ENCODE data around the gene NT5C1B. TPM values are rescaled to one million over a fixed set of nuclear protein-coding genes. Genes with fewer than 3 reads are reported as not detected.
A peak's percentile ranks its signal among the peaks of the same experiment; 100 is the strongest.

NT5C1B gene
- polyA plus RNA-seq, 12 donors, result 0.19 to 0.69 (median 0.40) TPM; not detected in 2

DNA sequence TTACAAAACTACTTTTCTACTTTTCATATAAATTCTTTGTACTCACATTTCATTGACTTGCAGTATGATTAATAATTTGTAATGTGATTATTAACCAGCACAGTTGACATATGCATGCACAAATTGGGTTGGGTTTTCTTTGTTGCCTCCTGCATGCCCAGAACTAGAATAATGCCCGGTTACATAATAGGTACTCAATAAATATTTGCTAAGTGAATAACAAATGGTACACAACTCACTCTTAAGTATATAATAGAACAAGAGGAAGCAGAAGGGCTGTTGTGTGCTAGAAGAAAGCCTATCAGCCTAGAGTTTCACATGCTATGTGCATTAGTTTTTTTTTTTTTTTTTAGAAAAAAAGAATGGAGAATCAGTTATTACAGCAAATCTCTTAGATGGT is 38.2 kb downstream of the NT5C1B start:
- no peak for DNase-seq

DNA sequence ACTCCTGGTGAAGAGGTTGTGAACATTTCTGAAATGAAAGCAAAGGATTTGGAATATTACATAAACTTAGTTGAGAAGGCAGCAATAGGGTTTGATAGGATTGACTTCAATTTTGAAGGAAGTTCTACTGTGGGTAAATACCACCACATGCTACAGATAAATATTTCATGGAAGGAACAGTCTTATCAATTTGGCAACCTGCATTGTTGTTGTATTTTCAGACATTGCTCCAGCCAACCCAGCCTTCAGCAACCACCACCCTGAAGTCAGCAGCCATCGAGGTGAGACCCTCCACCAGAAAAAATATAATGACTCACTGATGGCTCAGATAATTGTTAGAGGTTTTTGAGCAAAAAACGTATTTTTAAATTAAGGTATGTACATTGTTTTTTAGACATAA is 38.9 kb downstream of the NT5C1B start:
- no peak for DNase-seq

DNA sequence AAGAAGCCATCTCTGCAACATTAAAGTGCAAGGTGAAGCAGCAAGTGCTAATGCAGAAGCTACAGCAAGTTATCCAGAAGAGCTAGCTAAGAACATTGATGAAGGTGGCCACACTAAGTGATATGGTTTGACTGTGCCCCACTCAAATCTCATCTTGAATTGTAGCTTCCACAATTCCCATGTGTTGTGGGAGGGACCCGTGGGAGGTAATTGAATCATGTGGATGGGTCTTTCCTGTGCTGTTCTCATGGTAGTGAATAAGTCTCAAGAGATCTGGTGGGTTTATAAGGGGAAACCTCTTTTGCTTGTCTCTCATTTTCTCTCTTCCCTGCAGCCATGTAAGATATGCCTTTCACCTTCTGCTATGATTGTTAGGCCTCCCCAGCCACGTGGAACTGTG is 40.3 kb downstream of the NT5C1B start:
- no peak for DNase-seq

DNA sequence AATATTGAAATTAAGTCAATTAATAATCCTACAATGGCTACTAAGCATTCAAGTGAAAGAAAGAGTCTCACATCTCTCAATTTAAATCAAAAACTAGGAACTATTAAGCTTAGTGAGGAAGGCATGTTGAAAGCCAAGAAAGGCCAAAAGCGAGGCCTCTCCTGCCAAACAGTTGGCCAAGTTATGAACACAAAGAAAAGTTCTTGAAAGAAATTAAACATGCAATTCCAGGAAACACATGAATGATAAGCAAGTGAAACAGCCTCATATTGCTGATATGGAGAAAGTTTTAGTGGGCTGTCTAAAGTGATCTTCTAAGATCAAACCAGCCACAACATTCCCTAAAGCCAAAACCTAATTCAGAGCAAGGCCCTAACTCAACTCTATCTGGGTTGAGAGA is 40.7 kb downstream of the NT5C1B start:
- DNase-seq, result no peak

DNA sequence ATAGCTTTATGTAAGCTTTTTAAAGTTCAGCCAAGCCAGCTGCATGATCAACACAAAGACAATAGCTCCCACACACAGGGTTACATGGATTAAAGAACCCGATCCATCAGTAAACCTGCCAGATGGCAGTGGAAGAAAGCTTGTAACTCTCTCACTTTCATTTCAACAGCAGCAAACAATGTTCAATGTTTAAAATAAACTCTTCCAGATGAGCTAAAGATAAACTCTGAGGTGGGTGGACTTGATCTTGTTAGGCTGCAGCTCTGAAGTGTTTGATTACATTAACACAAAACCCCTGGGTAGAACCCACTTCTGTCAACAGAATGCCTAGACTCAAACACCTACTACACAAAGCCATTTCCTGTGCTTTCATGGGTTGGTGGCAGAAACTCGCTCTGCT is 42.8 kb downstream of the NT5C1B start:
- DNase-seq, result no peak

DNA sequence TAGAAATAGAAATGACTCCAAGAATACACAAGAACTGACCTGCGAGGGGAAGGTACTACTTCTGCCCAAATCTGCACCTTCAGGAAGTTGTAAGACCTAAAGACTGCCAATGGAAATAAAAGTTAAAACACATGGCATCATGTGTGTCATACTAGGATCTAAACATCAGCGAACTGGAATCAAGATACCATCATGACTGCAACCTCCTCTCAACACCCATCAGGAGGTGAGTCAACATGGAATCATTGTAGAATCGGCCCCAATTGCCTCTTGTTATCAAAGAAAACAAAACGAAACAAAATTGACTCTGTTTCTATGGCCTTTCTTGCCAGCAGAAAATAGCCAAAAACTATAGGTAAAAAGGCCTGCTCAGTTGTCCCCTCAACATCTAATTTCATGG is 44.0 kb downstream of the NT5C1B start:
- no peak for DNase-seq

DNA sequence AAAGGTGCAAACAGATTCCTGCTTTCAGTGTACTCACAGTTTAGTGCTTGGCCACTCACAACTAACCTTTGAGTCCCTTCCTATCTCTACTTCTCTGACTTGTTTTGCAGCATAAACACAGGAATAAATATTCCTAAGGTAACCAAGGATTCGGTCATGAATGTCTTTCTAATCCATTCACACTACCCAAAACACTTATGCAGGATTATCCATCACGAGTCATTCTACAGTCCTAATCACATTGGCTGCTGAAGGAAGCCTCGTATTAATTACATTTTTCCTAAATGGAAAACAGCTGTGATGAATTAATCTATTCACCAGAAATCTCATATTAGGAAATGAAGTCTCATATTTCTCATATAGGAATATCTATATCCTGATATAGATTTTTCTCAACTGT is 45.2 kb downstream of the NT5C1B start:
- no peak for DNase-seq

DNA sequence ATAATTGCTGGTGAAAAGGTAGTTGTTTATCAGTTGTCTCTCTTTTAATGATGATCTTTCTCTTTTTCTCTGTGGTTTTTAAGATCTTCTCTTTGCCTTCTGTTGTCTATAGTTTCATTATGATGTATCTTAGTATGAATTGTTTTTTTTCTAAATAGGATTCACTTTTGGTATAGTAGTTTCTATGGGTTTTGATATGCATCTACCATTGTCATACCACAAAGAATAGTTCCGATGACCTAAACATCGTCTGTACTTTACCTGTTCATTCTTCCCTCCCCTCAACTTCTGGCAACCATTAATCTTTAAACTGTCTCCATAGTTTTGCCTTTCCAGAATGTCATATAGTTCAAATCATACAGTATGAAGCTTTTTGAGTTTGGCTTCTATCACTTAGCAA is 48.5 kb downstream of the NT5C1B start:
- no peak for DNase-seq

DNA sequence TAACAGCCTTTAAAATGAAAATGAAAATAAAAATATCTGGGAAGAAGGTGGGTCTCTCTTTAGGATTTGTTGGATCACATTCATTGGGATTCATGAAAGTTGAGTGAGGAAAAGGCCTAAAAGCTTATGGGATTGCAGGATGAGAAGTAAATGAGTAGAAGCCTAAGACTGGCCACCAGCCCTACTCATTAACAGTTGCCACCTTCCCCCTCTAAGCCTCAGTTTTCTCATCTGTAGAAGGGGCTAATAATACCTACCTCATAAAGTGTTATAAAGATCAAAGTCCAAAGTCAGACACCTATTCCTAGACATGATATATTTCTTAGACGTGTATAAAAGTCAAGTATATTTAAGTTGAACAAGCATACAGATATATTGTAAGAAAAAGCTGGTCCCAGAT is 52.7 kb downstream of the NT5C1B start:
- no peak for DNase-seq

DNA sequence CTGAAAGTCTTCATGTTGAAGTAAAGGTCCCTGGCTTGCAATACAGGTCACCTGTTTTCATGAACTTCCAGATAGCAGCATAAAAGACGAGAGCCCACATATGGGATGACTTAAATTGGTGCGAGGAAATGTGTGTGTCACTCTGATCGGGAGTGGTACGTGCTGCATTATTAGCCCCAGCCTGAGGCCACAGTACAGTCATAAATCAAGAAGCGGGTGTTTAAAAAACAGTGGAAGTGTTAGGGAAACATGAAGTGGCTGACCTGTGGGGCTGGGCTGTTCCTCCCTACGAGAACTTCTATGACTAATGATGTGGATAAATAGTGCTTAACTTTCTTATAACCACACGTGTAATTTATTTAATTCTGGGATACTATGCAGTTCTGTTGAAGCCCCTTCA is 53.3 kb downstream of the NT5C1B start:
- DNase-seq, result no peak

DNA sequence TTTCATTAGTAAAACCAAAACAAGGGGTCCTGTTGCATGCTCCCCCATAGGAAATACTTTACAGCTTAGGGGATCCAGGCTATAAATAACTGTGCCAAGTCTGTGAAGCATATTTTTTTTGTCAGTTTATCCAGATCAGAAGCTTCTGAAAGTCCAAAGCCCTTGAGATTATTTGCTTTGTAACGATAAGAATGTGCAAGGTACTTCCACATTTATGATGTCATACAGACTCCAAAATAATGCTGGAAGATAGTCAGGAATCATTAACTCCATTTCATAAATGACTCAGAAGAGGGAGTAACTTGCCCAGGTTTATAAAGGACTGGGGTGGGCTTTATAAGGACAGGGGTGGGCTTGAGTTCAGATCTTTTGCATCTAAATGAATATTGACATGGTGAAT is 58.2 kb downstream of the NT5C1B start:
- DNase-seq, result no peak

DNA sequence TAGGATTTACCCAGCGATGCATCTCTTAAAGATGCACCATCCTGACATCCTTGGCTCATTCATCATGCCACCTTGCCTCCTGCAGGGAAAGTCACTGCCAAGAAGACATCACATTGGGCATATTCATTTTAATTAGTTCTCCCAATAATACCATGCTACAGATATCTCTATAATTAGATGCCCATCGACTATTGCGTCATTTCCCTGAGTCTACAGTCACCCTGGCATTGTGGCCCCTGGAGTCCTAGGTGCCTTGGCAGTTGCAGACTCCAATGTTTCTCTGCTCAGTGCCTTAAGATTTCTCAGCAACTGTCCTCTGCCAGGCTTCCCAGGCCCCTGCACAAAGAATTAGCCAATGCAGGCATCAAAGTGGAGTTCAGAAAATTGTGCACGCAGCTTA is 61.5 kb downstream of the NT5C1B start:
- no peak for DNase-seq

DNA sequence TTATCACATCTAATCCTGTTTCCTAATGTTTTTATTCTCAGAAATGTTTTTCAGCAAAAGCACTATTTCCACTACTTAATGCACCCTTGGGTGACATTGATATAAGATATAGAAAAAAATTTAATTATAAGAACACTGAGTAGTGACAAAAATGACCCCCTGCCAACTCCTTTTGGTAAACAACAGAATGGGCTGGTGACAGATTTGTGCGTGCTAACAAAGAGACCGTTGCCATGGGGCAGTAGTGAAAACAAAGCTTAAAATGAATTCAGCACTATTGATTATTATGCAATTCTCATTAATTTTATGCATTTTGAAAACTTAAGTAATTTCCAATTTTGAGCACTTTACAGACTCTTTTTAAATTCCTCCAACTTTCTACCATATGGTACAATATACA is 62.0 kb downstream of the NT5C1B start:
- no peak for DNase-seq

DNA sequence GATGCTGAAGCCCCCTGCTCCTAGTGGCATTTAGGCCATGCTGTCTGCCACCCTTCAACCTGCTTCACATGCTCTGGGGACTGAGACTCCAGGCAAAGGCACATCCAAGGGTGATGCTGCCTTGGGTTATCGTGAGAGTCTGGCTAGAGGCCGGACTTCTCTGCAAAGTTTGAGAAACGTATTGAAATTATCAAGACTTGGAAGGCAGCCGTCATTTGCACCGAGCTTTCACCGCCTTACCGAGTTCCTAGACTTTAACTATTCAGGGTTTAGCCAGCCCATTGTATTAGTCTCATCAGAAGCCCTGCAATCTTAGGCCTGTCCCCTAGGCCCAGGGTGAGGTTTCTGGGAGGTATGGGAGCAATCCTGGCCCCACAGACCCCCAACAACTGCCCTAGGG is 62.9 kb downstream of the NT5C1B start:
- DNase-seq, result no peak

DNA sequence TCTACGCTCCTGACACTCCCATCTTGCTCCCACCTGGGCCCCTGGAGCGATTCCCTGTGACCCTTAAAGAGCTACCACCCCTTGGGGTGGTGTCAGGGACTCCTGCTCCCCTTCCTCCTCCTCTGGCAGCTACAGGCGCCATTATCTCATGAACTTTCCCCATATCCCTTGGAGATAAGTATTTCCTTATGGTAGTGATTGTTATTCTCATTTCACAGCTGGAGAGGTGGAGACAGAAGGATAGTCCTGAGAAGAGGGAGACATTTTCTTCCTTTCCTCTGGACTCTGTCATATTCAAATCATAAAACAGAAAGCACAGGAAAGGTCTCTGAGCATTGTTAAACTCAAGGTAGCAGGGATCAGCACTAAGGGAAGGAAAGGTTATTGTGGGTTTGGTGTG is 63.5 kb downstream of the NT5C1B start:
- no peak for DNase-seq

DNA sequence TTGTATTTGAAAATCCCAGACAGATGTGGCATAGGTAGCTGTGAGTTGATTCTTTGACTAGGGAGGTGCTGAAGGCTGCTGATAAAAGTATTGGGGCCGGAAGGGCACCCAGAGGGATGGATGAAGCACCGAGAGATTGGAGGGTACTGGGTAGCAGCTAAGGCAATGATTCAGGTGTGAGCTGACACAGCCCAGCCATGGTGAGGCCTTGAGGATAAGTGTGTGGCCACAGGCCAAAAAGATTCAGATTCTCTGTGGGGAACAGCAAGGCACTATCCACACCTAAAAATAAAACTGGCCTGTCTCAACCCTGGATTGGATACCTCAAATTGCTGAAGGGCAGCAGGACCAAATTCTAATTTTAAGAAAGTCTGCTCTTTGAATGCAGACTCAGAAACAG is 64.1 kb downstream of the NT5C1B start:
- no peak for DNase-seq

DNA sequence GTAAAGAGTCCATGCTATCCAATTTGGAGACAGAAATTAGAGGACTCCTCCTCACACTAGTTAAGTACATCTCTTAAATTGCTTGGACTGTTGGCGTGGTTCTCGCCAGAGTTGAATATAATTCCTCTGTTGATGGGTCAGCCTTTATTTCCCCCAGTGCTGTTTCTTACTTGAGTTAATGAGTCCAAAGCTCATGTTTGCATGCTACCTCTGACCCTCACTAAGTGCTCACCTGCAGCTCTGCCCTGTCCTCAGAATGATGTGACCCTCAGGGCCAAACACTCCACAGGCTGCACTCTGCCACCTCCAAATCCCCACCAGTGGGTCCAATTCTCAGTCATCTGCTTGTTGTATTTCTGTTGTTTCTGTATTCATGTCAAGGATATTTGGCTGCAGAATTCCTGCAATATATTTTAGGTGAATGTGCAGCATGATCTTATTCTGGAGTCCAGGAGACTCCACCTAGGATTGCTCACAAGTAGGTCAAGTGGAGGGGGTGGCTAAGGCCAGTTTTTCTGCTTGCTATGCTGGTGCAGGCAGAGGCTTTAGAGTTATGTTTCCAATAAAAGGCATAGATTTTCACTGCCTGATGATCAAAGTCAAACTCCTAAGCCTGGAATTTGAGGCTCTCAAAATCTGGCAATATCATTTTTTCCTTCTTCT is 66.8 kb downstream of the NT5C1B start:
- DNase-seq, result no peak

DNA sequence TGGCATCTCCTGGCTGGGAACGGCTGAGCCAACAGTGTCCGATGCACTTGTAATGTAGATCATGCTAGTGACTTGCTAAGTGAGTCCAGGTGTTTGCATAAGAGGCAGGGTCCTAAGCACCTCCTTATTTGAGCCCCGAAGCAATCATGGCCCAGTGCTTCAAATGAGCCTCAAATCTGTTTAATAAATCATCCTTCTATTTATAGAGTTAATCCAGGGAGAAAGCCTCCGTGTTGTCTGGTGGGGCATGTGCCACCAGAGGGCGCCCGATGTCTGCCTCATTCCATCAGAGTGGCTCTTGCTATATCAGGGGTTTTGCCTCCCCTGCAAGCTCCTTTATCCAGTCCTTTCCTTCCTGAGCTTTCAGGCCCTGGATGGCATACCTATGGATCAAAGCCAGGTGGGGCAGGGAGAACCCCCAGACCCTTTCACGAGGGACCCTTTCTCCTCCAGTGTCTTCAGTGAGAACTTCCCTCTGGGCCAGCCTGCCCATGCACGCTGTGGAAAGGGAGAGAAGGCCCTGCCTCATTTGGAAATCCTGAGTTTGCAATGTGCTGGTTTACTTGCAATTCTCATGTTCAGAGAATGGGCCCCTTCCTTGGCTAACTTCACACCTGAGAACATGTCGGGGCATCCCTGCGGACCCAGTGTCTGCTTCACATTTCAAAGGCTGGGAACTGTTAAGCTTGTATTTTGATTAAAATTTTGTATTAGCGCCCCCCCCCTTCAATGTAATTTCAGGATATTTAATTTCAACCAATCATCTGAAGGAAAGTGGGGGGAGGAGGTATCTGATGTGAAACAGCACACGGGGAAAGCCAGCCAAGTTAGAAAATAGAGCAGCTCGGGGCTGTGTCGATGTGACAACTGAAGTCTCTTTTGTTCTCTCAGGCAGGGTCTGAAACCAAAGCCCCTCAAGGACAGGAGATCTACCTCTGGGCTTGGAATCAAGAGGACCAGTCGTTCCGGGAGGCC is 68.6 kb downstream of the NT5C1B start:
- peak; percentile 94 for DNase-seq

DNA sequence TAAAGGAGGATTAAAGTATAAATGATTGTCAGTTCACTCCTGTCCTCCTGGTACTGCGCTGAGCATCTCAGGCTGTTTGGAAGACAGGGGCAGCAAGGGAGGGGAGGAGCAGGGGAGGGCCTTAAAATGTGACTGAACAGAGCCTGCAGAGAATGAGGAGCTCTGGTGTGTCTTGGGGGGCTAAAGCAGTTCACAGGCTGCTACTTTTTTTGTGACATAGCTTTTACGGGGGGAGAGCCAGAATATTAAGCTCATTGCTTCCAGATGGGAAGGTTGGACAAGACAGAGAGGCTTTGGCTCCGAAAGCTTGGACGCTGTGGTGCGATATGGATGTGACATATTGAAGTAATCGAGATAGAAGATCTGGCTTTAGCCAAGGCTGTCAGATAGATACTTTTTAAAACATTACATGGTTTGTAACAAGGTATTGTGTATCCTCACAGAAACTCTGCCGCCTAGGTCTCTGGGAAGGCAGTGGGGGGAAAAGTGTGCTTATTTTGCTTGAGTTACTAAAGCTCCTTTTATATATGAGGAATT is 69.4 kb downstream of the NT5C1B start:
- DNase-seq, result peak; percentile 91

DNA sequence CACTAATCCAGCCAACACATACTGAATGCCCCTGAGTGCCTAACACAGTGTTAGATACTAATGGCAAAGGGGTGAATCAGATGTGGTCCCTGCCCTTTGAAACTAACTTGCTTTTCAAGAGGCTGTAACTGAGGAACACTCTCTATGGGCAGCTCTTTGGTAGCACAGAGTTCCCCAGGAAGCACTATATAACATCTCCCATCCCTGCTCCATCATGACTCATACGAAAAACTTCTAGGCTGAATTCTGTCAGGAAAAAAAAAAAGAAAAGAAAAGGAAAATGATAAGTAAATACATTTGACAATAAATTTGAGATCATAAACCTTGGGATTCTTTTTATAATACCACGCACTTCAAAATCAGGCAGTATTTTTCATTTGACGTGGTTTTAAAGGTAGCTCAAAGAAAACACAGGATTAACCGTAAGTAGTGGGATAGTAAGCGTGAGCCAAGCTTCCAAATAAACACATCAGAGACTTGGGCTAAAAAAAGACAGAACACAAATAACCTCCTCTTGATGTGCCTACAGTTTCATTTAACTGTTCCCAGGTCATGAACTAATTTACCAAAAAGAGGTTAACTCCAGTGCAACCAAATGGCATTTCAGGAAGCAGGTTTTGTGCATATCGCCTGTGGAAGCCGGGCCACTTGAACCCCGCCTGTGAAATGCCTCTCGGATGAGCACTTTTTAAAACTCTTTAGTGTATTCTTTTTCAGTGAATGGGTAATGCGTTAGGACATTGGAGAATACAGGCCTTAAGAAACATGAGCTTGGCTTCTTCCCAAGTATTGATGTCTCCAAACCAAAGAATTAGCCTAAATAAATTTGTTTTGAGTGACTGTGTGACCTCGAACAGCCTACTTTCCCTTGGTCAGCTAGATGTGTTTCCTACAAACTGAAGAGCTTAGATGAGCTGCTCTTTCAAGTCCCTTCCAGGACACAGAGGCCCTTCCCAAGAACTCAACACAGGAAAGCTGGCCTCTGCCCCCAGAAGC is 71.0 kb downstream of the NT5C1B start:
- no peak for DNase-seq

DNA sequence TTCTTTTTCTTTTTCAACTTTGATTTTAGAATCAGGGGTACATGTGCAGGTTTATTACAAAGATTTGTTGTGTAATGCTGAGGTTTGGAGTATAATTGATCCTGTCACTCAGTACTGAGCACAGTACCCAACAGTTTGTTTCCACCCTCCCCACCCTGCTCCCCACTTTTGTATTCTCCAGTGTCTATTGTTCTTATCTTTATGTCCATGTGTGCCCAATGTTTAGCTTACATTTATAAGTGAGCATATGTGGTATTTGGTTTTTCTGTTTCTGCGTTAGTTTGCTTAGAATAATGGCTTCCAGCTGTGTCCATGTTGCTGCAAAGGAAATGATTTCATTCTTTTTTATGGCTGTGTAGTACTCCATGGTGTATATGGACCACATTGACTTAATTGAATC is 72.0 kb downstream of the NT5C1B start:
- DNase-seq, result no peak

DNA sequence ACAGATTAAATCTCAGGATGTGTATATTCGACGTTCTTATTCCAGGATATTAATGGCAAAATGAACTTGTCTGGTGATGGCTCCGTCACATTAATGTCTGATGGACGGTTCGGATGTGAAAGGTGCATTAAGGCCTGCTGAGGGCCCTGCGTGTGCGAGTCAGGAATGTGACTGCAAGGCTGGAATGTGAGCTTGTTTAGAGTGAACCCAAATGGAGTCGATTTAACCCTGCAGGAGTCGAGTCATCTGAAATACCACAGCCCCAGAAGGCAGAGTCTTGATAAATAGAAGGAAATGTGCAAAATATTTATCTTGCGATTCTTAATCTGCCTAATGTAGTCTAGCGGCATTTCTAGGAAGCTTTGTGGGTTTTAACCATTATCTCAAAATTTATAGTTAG is 73.3 kb downstream of the NT5C1B start:
- DNase-seq, result no peak

Data from muscle of arm (tissue), 12 donors.